ENCODE results near the gene RABGGTA. TPM values are rescaled to one million over a fixed set of nuclear protein-coding genes. Genes with fewer than 3 reads are reported as not detected.
A peak's percentile ranks its signal among the peaks of the same experiment; 100 is the strongest.
"Not testable (repeated sequence)": the region's sequence is repeated elsewhere in the genome, so short reads cannot be mapped to it uniquely, and the experiment has no call there.

The RABGGTA gene
- total RNA-seq, 1 experiment from 2014 or later: 22.8 TPM

DNA sequence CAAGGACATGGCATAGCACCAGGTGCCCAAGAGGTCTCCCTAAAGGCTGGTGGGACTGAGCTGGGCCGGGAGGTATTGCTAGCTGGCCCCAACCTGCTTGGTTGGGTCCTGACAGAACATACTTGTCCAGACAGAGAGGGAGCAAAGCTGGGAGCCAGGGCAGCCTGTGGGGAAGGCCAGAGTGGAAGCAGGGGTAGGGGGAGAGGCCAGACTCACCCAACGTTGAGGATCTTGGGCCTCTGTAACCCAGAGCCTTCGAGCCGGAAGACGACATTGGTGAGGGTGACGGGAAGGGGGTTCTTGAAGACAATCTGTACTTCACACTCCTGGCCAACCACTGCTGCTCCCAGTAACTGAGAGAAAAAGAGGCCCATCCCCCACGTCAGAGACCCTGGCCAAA, 17.5 kb downstream of the RABGGTA start:
- H3K36me3 ChIP-seq (replicated peaks; ENCODE audit: control insufficient read depth, insufficient read depth, low read length): no peaks in the 10 kb centered on the region
- H3K4me3 ChIP-seq (ENCODE audit: insufficient read depth, low read depth, low read length): no peak overlapping the region
- H3K27me3 ChIP-seq (ENCODE audit: control insufficient read depth, insufficient read depth, low read length): no peaks in the 10 kb centered on the region
- DNase-seq: peak; percentile 16

DNA sequence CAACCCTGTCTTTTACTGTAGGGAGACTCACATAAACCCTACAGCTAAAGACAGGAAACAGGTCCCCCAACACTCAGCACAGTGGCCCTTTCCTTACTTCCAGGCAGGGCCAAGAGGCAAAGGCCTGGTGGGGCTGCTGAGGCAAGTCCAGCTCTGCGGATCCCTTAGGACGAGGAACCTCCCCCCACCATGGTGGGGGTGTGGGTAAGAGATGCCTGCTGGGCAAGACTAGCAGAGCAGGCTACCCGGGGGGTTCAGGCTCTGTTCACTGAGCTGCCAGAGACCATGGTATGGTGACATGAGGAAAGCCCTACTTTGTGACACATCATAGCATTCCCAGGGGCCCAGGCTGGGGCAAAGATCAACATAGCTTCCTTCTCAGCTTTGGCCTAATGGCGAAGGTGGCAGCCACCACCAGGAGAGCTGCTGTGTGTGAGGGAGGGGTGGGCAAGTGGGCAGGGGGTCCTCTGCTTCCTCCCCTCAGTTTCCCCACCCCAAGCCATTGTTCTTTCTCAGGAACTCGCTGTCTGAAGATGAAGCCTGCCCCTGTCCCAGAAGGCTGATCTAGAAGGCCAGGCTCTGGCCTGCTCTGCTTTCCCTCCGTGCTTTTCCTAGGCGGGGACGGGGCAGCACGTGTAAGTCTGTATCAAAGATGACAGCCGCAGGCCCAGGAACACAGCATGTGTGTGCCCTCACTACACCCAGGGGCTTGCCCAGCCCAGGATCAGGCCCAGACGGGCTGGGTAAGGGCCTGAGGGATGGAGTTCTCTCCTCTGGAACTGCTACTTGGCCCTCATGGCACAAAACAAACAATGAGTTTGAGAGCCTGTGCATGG, 18.9 kb downstream of the RABGGTA start:
- Histone ChIP-seq H3K36me3 (replicated peaks; ENCODE audit: control insufficient read depth, insufficient read depth, low read length) (no peaks in the 10 kb centered on the region), H3K4me3 (ENCODE audit: insufficient read depth, low read depth, low read length) (no peak overlapping the region), H3K27me3 (ENCODE audit: control insufficient read depth, insufficient read depth, low read length) (no peaks in the 10 kb centered on the region; the same call in 1 of the 2 replicates)
- peak; percentile 24 for DNase-seq

DNA sequence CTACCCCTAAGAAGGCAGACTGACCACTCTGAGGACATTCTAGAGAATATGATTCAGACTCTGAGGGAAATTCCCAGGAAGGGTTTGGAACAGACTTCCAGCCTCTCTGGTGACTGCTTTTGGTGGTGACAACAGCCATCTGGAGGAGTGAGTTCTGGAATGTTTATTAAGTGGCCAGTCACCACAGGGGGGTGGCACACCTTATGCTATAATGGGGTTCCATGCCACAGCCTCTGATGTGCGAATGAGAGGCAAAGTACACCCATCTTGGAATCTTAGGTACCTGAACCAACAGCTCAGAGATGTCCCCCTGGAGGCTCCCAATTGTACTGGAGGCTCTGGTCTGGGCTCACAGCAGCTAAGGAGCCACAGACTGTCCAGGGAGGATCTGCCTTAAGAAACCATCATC, 19.5 kb downstream of the RABGGTA start:
- no peak overlapping the region for H3K4me3 ChIP-seq (ENCODE audit: insufficient read depth, low read depth, low read length)
- no peaks in the 10 kb centered on the region for H3K36me3 ChIP-seq (replicated peaks; ENCODE audit: control insufficient read depth, insufficient read depth, low read length)
- peak; percentile 48 for DNase-seq
- no peaks in the 10 kb centered on the region; the same call in 1 of the 2 replicates for H3K27me3 ChIP-seq (ENCODE audit: control insufficient read depth, insufficient read depth, low read length)

DNA sequence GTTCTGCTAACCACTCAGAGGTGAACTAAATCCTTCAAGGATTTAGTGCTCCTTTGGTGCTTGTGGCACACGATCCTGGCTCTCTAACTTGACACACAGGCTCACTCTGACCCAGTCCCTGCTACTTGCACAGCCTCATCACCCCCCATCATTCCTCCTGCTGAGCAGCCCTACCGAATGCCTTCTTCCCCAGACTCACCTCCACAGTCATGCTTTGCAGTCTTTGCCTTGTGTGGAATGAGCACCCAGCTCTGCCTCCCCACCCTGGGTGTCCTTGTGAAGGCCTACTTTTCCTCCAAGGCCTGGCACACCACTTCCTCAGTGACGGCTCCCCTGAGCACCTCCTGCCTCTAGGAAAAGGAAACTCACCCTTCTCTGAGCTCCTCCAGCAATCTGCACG, 21.0 kb downstream of the RABGGTA start:
- H3K27me3 ChIP-seq (ENCODE audit: control insufficient read depth, insufficient read depth, low read length): no peaks in the 10 kb centered on the region; the same call in 1 of the 2 replicates
- H3K36me3 ChIP-seq (replicated peaks; ENCODE audit: control insufficient read depth, insufficient read depth, low read length): no peaks in the 10 kb centered on the region
- peak; percentile 21 for DNase-seq
- no peak overlapping the region for H3K4me3 ChIP-seq (ENCODE audit: insufficient read depth, low read depth, low read length)

DNA sequence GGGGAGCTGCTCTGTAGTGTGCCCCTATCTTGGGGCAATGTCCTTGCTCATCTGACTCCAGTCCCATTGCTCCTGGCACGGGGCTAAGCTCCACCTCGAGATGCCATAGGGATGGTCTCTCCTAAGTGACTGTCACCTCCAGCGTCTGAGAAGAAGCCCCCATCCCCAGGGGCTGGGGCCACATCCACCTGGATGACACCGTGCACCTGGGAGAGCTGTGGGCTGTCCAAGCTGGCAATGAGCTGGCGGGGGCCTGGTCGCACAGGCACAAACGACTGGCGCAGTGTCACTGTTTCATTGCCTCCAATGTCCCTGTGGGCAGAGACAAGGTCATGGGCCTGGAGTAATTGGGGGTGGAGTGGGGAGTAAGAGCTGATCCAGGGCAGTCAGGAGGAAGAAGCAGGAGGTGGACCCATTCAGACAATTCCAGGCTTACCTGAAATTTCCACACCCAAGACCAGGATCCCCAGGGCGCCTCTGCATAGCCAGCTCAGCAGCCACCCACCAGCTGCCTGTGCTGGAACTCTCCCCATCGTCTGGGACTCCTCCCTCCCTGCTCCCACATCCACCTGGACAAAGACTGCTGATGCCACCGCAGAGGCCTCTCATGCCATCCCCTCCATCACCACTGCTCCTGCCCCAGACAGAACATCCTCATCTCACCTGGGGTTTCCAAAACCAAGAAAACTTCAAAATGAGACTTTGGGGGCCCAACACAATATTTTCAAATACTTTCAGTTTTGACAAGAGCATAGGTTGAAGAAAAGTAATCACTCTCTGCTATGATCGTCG, 22.0 kb downstream of the RABGGTA start:
- Histone ChIP-seq H3K27me3 (ENCODE audit: control insufficient read depth, insufficient read depth, low read length) (no peaks in the 10 kb centered on the region; the same call in 1 of the 2 replicates), H3K4me3 (ENCODE audit: insufficient read depth, low read depth, low read length) (no peak overlapping the region), H3K36me3 (replicated peaks; ENCODE audit: control insufficient read depth, insufficient read depth, low read length) (no peaks in the 10 kb centered on the region)
- peak; percentile 27 for DNase-seq

DNA sequence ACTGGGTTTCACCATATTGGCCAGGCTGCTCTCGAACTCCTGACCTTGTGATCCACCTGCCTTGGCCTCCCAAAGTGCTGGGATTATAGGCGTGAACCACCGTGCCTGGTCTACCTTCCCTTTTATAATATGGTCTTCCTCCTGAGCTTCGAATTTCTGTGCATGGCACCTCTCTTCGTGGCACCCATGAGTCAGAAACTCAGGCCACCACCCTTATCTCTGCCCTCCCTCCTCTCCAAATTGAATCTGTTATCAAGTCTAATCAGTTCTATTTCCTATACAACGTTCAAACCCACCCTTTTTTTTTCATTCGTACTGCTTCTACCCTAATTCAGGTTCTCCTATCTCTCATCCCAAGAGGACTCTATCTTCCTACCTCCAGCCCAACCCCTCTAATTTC, 24.0 kb downstream of the RABGGTA start:
- H3K36me3 ChIP-seq (replicated peaks; ENCODE audit: control insufficient read depth, insufficient read depth, low read length): no peaks in the 10 kb centered on the region
- DNase-seq: no peak
- no peaks in the 10 kb centered on the region; the same call in 1 of the 2 replicates for H3K27me3 ChIP-seq (ENCODE audit: control insufficient read depth, insufficient read depth, low read length)
- H3K4me3 ChIP-seq (ENCODE audit: insufficient read depth, low read depth, low read length): no peak overlapping the region

DNA sequence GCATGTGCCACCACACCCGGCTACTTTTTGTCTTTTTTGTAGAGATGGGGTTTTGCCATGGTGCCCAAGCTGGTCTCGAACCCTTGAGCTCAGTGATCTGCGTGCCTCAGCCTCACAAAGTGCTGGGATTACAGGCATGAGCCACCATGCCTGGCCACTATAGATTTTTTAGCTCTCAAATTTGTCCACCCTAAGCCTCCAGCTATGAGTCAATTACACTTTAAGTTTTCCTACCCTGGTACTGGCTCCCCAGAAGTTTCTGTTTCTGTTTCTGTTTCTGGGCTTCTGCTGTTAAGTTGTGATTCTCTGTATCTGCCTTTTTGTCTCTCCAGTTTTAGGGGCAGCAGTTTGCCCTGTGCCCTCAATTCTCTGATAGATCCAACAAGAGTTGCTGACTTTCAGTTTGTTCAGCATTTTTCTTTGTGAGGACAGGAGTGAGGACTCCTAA, 24.6 kb downstream of the RABGGTA start:
- Histone ChIP-seq H3K4me3 (ENCODE audit: insufficient read depth, low read depth, low read length) (no peak overlapping the region), H3K27me3 (ENCODE audit: control insufficient read depth, insufficient read depth, low read length) (no peaks in the 10 kb centered on the region; the same call in 1 of the 2 replicates), H3K36me3 (replicated peaks; ENCODE audit: control insufficient read depth, insufficient read depth, low read length) (no peaks in the 10 kb centered on the region)
- DNase-seq: no peak

DNA sequence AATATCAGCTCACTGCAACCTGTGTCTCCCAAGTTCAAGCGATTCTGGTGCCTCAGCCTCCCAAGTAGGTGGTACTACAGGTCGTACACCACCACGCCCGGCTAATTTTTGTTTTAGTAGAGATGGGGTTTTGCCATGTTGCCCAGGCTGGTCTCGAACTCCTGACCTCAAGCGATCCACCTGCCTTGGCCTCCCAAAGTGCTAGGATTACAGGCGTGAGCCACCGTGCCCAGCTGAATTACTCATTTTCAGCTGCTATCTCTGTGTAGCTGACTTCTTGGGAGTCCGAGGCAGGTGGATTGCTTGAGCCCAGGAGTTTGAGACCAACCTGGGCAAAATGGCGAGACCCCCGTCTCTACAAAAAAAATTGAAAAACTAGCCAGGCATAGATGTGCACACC, 26.0 kb downstream of the RABGGTA start:
- not testable (repeated sequence) for H3K4me3 ChIP-seq (ENCODE audit: insufficient read depth, low read depth, low read length); H3K36me3 ChIP-seq (replicated peaks; ENCODE audit: control insufficient read depth, insufficient read depth, low read length); H3K27me3 ChIP-seq (ENCODE audit: control insufficient read depth, insufficient read depth, low read length); DNase-seq

DNA sequence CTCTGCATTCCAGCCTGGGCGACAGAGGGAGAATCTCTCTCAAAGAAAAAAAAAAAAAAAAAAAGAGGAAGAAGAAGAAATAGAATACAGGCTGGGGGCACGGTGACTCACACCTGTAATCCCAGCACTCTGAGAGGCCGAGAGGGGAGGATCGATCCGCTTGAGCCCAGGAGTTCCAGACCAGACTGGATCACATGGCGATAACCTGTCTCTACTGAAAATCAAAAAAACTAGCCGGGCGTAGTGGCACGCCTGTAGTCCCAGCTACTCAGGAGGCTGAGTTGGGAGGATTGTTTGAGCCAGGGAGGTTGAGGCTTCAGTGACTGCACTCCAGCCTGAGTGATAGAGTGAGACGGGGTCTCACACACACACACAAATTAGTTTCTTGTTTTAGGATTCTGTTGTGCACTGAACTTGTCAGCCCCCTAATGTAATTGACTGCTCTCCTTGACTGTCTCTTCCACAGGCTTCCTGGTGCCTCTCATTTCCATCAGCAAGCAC, 28.0 kb downstream of the RABGGTA start:
- peak overlapping the region; percentile 75 for H3K4me3 ChIP-seq (ENCODE audit: insufficient read depth, low read depth, low read length)
- H3K36me3 ChIP-seq (replicated peaks; ENCODE audit: control insufficient read depth, insufficient read depth, low read length): peaks cover 18% of the 10 kb centered on the region
- DNase-seq: peak; percentile 32
- no peaks in the 10 kb centered on the region; the same call in 1 of the 2 replicates for H3K27me3 ChIP-seq (ENCODE audit: control insufficient read depth, insufficient read depth, low read length)

DNA sequence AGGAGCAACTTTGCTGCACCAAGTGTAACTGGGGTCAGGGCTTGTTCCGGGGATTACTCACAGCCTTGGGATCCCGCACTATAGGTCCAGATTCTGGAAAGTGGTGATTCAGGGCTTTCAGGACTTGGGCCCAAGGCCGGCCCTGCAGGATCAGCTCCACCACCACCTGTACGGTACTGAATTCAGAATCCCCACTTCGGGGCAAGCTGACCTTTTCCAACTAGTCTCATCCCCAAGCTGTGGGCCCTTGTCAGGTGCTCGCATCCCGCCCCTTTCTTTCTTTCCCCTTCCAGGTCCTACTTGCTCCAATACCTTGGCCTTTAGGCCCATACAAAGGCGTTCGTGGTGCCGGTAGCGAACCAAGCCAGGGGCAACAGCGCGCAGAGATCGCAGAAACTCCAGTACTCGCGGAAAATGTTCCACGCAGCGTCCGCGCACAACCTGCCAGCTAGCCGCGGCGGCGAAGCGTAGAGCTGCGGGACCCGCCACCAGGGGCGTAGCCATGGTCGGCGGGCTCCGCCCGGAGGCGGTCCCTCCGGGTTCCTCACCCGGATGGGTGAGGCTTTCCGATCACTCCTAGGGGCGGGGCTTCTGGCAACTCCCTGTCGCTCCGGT, 29.5 kb downstream of the RABGGTA start:
- peak overlapping the region; percentile 75 for H3K4me3 ChIP-seq (ENCODE audit: insufficient read depth, low read depth, low read length)
- no peaks in the 10 kb centered on the region; the same call in 1 of the 2 replicates for H3K27me3 ChIP-seq (ENCODE audit: control insufficient read depth, insufficient read depth, low read length)
- peak; percentile 99 for DNase-seq
- peaks cover 23% of the 10 kb centered on the region for H3K36me3 ChIP-seq (replicated peaks; ENCODE audit: control insufficient read depth, insufficient read depth, low read length)

DNA sequence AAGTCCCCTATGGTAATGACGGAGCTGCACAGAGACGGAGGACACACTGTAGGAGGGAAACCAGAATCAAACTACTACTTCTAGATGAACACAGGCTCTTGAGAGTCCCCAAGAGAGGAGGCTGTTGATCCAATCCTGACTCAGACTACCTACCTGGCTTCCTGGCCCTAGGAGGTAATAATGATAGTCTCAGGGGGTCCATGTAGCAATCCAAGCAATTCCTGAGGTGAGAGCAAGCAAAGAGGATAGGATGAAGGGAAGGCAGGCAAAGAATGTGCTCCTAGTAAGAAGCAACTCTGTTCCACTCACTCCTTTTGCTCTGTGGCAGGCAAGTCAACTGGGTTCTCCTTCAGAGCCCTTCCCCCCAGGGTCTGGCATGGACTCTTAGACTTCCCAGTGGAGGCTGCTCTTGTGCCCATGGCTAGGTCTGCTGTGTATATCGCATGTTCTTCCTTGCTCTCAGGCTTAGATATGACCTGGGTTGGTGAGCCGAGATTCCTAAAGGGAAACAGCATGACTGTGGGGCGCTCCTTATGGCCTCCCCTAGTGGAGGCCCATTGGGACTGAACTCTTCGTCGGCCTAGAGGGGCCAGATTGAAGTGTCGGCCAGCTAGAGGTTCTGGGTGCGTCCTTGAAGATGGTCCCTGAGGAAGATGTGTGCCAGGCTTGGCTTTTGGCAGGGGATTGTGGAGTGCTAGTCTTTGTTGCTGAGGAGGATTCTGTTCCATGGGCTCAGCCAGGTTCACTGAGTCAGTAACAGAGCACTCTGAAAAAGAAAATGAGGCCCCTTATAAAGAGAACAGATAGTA, 31.1 kb downstream of the RABGGTA start:
- no peak for DNase-seq
- Histone ChIP-seq H3K36me3 (replicated peaks; ENCODE audit: control insufficient read depth, insufficient read depth, low read length) (peaks cover 28% of the 10 kb centered on the region), H3K4me3 (ENCODE audit: insufficient read depth, low read depth, low read length) (no peak overlapping the region), H3K27me3 (ENCODE audit: control insufficient read depth, insufficient read depth, low read length) (no peaks in the 10 kb centered on the region; the same call in 1 of the 2 replicates)

DNA sequence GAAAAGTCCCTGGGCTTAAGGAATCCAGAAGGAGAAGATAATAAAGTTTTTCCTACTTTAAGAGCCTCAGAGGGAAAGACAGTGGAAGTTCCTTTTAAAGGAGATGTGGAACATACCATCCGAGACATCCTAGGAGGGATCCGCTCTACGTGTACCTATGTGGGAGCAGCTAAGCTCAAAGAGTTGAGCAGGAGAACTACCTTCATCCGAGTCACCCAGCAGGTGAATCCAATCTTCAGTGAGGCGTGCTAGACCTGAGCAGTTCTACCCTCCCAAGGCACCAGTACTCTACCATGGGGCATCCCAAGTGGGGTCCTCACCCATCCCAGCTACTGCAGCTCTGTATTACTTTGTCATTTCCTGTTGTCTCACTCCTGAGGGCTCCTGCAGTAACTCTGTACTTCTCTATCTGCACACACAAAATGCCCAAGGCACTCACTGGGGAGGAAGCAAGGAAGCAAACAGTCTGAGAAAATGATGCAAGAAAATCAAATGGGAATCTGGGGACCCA, 32.8 kb downstream of the RABGGTA start:
- H3K36me3 ChIP-seq (replicated peaks; ENCODE audit: control insufficient read depth, insufficient read depth, low read length): peaks cover 28% of the 10 kb centered on the region
- DNase-seq: no peak
- no peaks in the 10 kb centered on the region; the same call in 1 of the 2 replicates for H3K27me3 ChIP-seq (ENCODE audit: control insufficient read depth, insufficient read depth, low read length)
- no peak overlapping the region for H3K4me3 ChIP-seq (ENCODE audit: insufficient read depth, low read depth, low read length)

DNA sequence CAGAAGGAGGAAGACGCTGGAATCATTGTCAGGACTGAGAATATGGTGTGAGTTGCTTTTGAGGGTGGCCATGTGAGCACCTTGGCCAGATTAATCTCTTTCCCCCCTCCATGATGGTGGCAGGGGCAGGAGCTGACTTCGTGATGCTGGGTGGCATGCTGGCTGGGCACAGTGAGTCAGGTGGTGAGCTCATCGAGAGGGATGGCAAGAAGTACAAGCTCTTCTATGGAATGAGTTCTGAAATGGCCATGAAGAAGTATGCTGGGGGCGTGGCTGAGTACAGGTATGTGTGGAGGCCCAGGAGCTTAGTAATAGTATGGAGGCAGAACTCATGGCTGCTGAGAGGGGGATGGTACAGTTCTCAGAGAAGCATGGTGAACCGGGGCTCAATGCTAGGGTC, 33.3 kb downstream of the RABGGTA start:
- Histone ChIP-seq H3K4me3 (ENCODE audit: insufficient read depth, low read depth, low read length) (no peak overlapping the region), H3K36me3 (replicated peaks; ENCODE audit: control insufficient read depth, insufficient read depth, low read length) (peaks cover 28% of the 10 kb centered on the region), H3K27me3 (ENCODE audit: control insufficient read depth, insufficient read depth, low read length) (no peaks in the 10 kb centered on the region)
- DNase-seq: no peak
